ENCODE measurements around the gene RHOBTB1. TPM values are rescaled to one million over a fixed set of nuclear protein-coding genes. Genes with fewer than 3 reads are reported as not detected.

RHOBTB1 gene
- total RNA-seq, 4 donors from 2014 or later, result 5.1 to 15.7 (median 12.6) TPM

- Histone ChIP-seq H3K27ac (no peak overlapping the region), H3K36me3 (no peaks in the 10 kb centered on the region), H3K9me3 (no peaks in the 10 kb centered on the region), H3K27me3 (no peaks in the 10 kb centered on the region), H3K4me3 (no peak overlapping the region), H3K4me1 (no peaks in the 10 kb centered on the region)
- TF ChIP-seq POLR2A (IDR thresholded peaks at IDR 0.05), result no peak
- no peak for TF ChIP-seq CTCF (IDR thresholded peaks at IDR 0.05)
- DNase-seq, result no peak
Observed at GRCh38 chr10:60863796-60864195, 80.2 kb downstream of the RHOBTB1 start.

- Histone ChIP-seq H3K27ac (no peak overlapping the region), H3K4me1 (no peaks in the 10 kb centered on the region), H3K36me3 (no peaks in the 10 kb centered on the region), H3K9me3 (no peaks in the 10 kb centered on the region), H3K27me3 (no peaks in the 10 kb centered on the region), H3K4me3 (no peak overlapping the region)
- TF ChIP-seq POLR2A (IDR thresholded peaks at IDR 0.05) (no peak), CTCF (IDR thresholded peaks at IDR 0.05) (no peak)
- no peak for DNase-seq
Observed at GRCh38 chr10:60862517-60862916, 81.5 kb downstream of the RHOBTB1 start.

GRCh38 chr10:60856405-60856804, 87.6 kb downstream of the RHOBTB1 start:
- Histone ChIP-seq H3K4me1 (no peaks in the 10 kb centered on the region), H3K36me3 (no peaks in the 10 kb centered on the region), H3K27ac (no peak overlapping the region), H3K9me3 (no peaks in the 10 kb centered on the region), H3K4me3 (no peak overlapping the region), H3K27me3 (no peaks in the 10 kb centered on the region)
- DNase-seq, result no peak
- TF ChIP-seq POLR2A (IDR thresholded peaks at IDR 0.05) (no peak), CTCF (IDR thresholded peaks at IDR 0.05) (no peak)

- Histone ChIP-seq H3K4me3 (no peak overlapping the region), H3K27me3 (no peaks in the 10 kb centered on the region), H3K9me3 (no peaks in the 10 kb centered on the region), H3K4me1 (peaks cover 0 to 5% (median 0%) of the 10 kb centered on the region in 4 donors), H3K36me3 (no peaks in the 10 kb centered on the region), H3K27ac (no peak overlapping the region)
- TF ChIP-seq CTCF (IDR thresholded peaks at IDR 0.05) (no peak), POLR2A (IDR thresholded peaks at IDR 0.05) (no peak)
- DNase-seq, result no peak
Observed at GRCh38 chr10:60853637-60854036, 90.3 kb downstream of the RHOBTB1 start.

GRCh38 chr10:60853107-60853506, 90.9 kb downstream of the RHOBTB1 start:
- H3K4me1 ChIP-seq, result peaks cover 0 to 10% (median 0%) of the 10 kb centered on the region in 4 donors
- no peaks in the 10 kb centered on the region for H3K36me3 ChIP-seq
- no peak overlapping the region for H3K27ac ChIP-seq
- no peak for TF ChIP-seq CTCF (IDR thresholded peaks at IDR 0.05)
- TF ChIP-seq POLR2A (IDR thresholded peaks at IDR 0.05), result no peak
- DNase-seq, result no peak
- no peaks in the 10 kb centered on the region for H3K27me3 ChIP-seq
- no peak overlapping the region for H3K4me3 ChIP-seq
- no peaks in the 10 kb centered on the region for H3K9me3 ChIP-seq

- Histone ChIP-seq H3K4me1 (peaks cover 0 to 10% (median 0%) of the 10 kb centered on the region in 4 donors), H3K27me3 (no peaks in the 10 kb centered on the region), H3K4me3 (no peak overlapping the region), H3K9me3 (no peaks in the 10 kb centered on the region), H3K36me3 (no peaks in the 10 kb centered on the region), H3K27ac (no peak overlapping the region)
- TF ChIP-seq POLR2A (IDR thresholded peaks at IDR 0.05) (no peak), CTCF (IDR thresholded peaks at IDR 0.05) (no peak)
- no peak for DNase-seq
Observed at GRCh38 chr10:60849740-60850139, 94.2 kb downstream of the RHOBTB1 start.
